ENCODE results near the gene CD84. TPM values are rescaled to one million over a fixed set of nuclear protein-coding genes. Genes with fewer than 3 reads are reported as not detected.
"Not testable (repeated sequence)": the region's sequence is repeated elsewhere in the genome, so short reads cannot be mapped to it uniquely, and the experiment has no call there.

CD84 gene, protein sequence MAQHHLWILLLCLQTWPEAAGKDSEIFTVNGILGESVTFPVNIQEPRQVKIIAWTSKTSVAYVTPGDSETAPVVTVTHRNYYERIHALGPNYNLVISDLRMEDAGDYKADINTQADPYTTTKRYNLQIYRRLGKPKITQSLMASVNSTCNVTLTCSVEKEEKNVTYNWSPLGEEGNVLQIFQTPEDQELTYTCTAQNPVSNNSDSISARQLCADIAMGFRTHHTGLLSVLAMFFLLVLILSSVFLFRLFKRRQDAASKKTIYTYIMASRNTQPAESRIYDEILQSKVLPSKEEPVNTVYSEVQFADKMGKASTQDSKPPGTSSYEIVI
- total RNA-seq: 10 to 100 TPM; 18.1 to 20.1 TPM

DNA sequence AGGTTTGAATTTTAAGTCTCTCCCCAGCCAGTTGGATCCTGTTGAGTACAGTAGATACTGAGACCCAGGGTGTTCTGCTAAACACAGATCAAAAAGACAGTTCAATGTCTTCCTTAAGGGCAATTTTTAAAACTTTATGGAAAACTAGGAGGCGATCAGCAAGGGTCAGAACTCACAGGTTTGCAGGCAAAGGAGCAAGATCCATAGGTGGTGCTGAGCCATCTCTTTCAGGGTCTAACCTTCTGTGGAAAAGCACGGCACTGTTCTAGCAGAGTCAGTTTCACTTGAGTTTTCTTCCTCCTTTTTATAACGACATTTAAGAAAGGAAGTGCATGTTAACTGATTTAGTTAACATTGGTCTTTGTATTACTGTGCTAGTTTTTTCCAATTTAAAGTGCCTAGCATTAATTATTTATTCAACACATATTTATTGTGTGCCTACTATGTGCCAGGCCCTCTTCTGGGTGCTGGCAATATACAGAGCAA, at the start of gene CD84:
CD84 (minus strand) TSS at position 281 of the 486 bp plus-strand sequence; CDS start at position 222, 59 bp downstream.
- Mint-ChIP-seq H3K4me3 (peak within 1 kb of the TSS; percentile 85), H3K27me3 (no peaks in the 10 kb centered on the region), H3K36me3 (ENCODE audit: low read depth) (peaks cover 34% of the 10 kb centered on the region), H3K27ac (peak within 1 kb of the TSS; percentile 94), H3K4me1 (ENCODE audit: low read depth) (peaks cover 83% of the 10 kb centered on the region), H3K9me3 (peaks cover 16% of the 10 kb centered on the region)
- ChIA-PET POLR2A (interaction anchor here (1.1 to 2.5 kb wide), 4 partner anchors 11 to 53 kb away, joined by 3 to 10 read pairs (median 4); no protein-coding TSS in a partner anchor), CTCF (interaction anchor here (0.8 to 3.9 kb wide), 5 partner anchors 27 to 203 kb away, joined by 3 to 34 read pairs (median 11); no protein-coding TSS in a partner anchor)
- intact Hi-C loops (cut with micrococcal nuclease): loop anchor here (5.0 kb wide), 1 partner anchor 57 kb away; the partner anchor contains the start of gene SLAMF6
- TF ChIP-seq, protein P1, sequence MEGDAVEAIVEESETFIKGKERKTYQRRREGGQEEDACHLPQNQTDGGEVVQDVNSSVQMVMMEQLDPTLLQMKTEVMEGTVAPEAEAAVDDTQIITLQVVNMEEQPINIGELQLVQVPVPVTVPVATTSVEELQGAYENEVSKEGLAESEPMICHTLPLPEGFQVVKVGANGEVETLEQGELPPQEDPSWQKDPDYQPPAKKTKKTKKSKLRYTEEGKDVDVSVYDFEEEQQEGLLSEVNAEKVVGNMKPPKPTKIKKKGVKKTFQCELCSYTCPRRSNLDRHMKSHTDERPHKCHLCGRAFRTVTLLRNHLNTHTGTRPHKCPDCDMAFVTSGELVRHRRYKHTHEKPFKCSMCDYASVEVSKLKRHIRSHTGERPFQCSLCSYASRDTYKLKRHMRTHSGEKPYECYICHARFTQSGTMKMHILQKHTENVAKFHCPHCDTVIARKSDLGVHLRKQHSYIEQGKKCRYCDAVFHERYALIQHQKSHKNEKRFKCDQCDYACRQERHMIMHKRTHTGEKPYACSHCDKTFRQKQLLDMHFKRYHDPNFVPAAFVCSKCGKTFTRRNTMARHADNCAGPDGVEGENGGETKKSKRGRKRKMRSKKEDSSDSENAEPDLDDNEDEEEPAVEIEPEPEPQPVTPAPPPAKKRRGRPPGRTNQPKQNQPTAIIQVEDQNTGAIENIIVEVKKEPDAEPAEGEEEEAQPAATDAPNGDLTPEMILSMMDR (IDR thresholded peaks at IDR 0.05): no peak
- DNase-seq (no peak), ATAC-seq (no peak)

DNA sequence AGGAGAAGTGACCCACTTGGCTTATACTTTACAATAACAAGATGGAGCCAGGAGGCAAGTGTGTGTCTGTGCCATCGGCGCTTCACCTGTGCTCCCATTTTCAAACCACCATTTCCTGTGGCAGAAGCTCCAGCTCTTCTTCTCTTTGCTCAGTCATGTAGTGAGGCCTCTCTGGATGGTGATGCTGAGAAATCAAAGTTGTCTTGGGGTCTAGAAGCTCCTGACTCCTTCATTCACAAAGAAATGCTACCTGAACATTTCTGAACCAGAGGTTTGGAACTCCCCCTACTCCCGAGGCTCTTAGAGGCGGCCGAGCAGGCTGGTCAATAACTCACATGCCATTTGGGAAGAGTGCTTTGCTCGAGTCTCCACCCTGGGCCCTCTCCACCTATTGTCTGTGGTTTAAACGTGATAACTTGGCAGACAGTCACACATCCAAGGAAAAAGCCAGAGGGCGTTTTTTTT, 49.5 kb upstream of the CD84 start:
- H3K36me3 Mint-ChIP-seq (ENCODE audit: low read depth): peaks cover 85% of the 10 kb centered on the region
- intact Hi-C loops (cut with micrococcal nuclease): loop anchor here (5.0 kb wide), 2 partner anchors 53 to 83 kb away; partner anchors contain the start of gene CD48
- DNase-seq (no peak), ATAC-seq (no peak)
- H3K27me3 Mint-ChIP-seq: no peaks in the 10 kb centered on the region
- ChIA-PET CTCF (interaction anchor here (1.4 to 4.3 kb wide), 6 partner anchors 9 to 55 kb away, joined by 4 to 28 read pairs (median 6); no protein-coding TSS in a partner anchor), POLR2A (interaction anchor here (0.7 to 6.4 kb wide), 9 partner anchors 9 to 80 kb away, joined by 3 to 38 read pairs (median 7); partner anchors contain the start of gene SLAMF1)
- peak overlapping the region; percentile 98 for H3K27ac Mint-ChIP-seq
- H3K4me1 Mint-ChIP-seq (ENCODE audit: low read depth): peaks cover 95% of the 10 kb centered on the region
- no peaks in the 10 kb centered on the region for H3K9me3 Mint-ChIP-seq
- peak overlapping the region; percentile 67 for H3K4me3 Mint-ChIP-seq
- TF ChIP-seq, protein P1 (IDR thresholded peaks at IDR 0.05): no peak

DNA sequence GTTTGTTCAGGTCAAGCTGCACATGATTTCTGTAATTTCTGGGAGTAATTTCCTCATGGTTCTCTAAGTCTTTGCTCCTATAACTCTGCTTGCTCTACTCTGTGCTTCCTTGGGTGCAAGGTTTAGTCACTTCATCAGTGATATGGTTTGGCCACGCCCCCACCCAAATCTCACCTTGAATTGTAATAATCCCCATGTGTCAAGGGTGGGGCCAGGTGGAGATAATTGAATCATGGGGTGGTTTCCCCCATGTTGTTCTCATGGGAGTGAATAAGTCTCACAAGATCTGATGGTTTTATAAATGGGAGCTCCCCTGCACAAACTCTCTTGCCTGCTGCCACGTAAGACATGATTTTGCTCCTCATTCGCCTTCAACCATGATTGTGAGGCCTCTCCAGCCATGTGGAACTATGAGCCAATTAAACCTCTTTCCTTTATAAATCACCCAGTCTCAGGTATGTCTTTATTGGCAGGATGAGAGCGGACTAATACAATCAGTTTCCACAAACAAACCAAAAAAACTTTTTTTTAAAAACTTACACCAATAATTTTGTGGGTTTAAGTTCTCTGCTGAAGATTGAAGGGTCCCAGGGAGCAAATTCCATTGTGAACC, 48.5 kb upstream of the CD84 start:
- intact Hi-C loops (cut with micrococcal nuclease): loop anchor here (2.0 to 5.0 kb wide), 3 partner anchors 13 to 85 kb away; partner anchors contain the start of gene CD48
- H3K9me3 Mint-ChIP-seq, H3K27me3 Mint-ChIP-seq: not testable (repeated sequence)
- H3K4me3 Mint-ChIP-seq: peak overlapping the region; percentile 67
- H3K4me1 Mint-ChIP-seq (ENCODE audit: low read depth): peaks cover 94% of the 10 kb centered on the region
- CTCF ChIA-PET: interaction anchor here (1.0 to 4.3 kb wide), 6 partner anchors 8 to 57 kb away, joined by 3 to 28 read pairs (median 4); partner anchors contain the start of gene SLAMF1
- ATAC-seq: peak; percentile 11
- H3K27ac Mint-ChIP-seq: peak overlapping the region; percentile 98
- peak; percentile 92 for DNase-seq
- H3K36me3 Mint-ChIP-seq (ENCODE audit: low read depth): peaks cover 83% of the 10 kb centered on the region
- POLR2A ChIA-PET: interaction anchor here (1.2 to 6.4 kb wide), 8 partner anchors 9 to 51 kb away, joined by 3 to 38 read pairs (median 8); partner anchors contain the start of gene SLAMF1

DNA sequence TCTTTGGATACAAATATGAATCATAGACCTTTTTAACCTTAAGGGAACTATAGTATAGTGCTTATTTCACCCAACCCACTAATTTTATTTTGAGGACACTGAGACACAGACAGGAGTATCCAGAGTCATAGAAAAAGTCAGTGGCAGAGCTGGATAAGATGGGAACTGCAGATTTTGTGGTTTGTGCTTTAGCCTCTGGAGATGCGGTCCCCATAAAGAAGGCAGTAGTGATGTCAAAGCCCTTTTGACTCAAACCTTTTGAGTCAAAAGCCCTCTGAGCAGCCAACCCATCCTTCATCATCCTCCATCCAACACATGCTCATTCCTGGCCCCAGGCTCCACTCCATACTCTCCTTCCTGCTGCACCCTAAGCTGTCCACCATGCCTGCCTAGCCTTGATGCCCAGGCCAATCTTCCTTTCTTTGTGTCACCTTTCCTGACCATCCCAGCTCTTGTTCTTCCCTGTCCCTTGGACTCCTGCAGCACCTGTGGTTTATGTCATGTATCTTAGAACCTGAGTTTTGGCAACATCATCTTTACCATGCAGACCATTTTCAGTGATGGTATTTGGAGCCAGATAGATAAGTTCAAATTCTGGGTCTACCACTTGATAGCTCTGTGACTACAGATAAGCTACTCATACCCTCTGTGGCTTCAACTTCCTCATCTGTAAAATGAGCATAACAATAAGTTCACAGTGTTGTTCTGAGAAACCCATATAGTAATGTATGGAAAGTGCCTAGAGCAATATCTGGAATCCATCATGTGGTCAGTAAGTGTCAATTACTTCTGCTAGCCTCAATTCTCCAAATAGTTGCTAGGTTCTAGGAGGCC, 47.4 kb upstream of the CD84 start:
- peak overlapping the region; percentile 60 for H3K4me3 Mint-ChIP-seq
- ATAC-seq (peak; percentile 34), DNase-seq (no peak)
- intact Hi-C loops (cut with micrococcal nuclease): loop anchor here (2.0 to 5.0 kb wide), 3 partner anchors 14 to 86 kb away; partner anchors contain the start of gene CD48
- no peaks in the 10 kb centered on the region for H3K9me3 Mint-ChIP-seq
- H3K4me1 Mint-ChIP-seq (ENCODE audit: low read depth): peaks cover 96% of the 10 kb centered on the region
- H3K36me3 Mint-ChIP-seq (ENCODE audit: low read depth): peaks cover 85% of the 10 kb centered on the region
- peak overlapping the region; percentile 98 for H3K27ac Mint-ChIP-seq
- CTCF ChIA-PET: interaction anchor here (0.6 to 4.3 kb wide), 6 partner anchors 11 to 154 kb away, joined by 3 to 21 read pairs (median 3); no protein-coding TSS in a partner anchor
- TF ChIP-seq, protein P1 (IDR thresholded peaks at IDR 0.05): no peak
- POLR2A ChIA-PET: interaction anchor here (0.6 to 6.4 kb wide), 9 partner anchors 8 to 100 kb away, joined by 3 to 38 read pairs (median 4); partner anchors contain the start of gene SLAMF1
- no peaks in the 10 kb centered on the region for H3K27me3 Mint-ChIP-seq

Data from activated CD8-positive, alpha-beta T cell treated with anti-CD3 and anti-CD28 coated beads for 36 hours (primary cell).